Activated effector memory CD4-positive, alpha-beta T cell treated with Interleukin-2 at 50 U/mL for 16 hours (primary cell): ENCODE results near the gene HILPDA.
"Not testable (repeated sequence)": the region's sequence is repeated elsewhere in the genome, so short reads cannot be mapped to it uniquely, and the experiment has no call there.

Experiments
- DNase-seq: peaks from one replicate; pipeline ENCODE4 v3.0.0-alpha.2; 2020

HILPDA gene

DNA sequence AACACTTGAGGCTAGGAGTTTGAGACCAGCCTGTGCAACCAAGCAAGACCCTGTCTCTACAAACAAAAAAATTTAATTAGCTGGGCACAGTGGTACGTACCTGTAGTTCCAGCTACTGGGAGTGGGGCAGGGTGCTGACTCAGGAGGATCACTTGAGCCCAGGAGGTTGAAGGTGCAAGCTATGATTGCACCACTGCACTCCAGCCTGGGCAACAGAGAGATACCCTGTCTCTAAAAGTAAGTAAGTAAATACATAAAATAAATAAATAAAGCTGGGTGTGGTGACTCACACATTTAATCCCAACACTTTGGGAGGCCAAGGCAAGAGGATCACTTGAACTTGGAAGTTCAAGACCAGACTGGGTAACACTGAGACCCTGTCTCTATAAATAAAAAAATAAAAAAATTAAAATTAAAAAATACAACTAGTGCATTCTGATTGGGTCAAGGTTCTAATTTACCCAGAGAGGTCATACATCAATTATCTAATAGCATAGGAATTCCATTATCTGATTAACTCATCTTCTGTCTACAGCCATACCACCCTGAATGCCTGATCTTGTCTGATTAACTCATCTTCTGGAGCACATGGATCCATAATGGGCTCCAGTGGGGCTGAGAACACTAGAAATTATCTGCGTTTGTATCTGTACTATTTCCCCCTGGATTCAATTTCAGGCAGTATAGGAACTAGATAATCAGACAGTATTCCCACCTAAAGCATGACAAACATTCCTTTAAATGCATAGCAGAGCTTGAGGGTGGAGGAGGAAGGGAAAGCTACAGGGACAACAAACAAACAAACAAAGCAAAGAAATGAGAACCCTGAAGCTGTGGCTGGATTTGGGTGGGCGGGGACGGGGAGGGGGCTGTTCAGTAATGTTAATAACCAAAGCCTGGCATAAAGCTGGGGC is 21.0 kb upstream of the HILPDA start:
- no peak for DNase-seq

DNA sequence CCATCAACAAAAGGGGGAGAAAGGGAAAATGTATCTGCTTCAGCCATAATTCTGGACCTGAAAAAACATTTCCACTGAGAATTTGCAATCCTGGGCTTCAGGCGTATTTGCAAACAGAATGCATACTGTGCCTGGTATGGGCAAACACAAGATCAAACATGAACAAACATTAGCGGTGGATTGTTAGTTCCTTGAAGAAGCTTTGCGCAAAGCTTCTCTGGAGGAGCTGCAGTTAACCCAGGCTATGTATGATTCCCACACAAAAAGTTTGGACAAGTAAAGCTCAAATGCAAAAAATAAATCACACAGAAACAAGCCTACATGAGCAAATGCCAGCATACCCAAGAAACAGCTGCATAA is 20.4 kb upstream of the HILPDA start:
- no peak for DNase-seq

DNA sequence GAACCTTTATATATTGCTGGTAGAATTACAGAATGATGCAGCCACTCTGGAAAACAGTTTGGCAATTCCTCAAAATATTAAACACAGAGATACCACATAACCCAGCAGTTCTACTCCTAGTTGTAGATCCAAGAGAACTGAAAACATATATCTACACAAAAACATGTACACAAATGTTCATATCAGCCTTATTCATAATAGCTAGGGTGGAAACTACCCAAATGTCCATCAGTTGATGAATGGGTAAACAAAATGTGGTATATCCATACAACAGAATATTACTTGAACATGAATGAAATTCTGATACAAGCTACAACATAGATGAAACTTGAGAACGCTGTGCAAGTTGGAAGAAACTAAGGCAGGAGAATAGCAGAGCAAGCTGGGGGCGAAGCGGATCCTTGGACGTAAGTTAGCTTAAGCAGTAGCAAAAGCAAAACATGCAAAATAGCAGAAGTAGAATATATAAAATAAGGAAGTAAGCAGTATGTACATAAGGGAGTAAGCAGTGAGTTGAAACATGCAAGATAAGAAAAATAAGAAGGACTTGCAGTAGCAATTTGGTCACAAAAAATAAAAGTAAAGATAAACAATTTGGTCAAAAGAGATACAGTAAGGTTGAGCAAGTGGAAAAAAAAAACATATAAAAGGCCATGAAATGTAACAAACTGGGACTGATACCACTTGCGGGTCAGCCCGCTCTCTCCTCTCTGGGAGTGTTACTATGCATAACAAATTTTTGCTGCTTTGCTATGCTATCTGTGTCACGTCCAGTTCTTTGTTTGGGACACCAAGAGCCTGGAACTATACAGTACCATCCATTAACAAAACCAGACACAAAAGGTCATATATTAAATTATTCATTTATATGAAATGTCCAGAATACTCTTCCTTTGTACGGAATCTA is 18.0 kb upstream of the HILPDA start:
- DNase-seq: no peak

DNA sequence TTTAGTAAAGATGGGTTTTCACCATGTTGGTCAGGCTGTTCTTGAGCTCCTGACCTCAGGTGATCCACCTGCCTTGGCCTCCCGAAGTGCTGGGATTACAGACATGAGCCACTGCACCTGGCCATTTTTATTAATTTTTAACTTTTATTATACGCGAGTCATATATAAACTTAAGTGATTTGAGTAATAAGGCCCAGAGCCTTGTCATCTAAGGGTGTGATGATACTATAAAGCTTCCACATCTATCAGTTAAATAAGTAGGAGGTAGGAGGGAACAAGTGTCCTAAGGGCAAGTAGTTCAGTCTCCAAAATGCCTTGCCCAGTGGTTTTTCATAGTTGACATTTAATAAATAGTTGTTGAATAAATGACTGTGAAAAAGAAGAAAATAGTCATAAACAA is 13.3 kb upstream of the HILPDA start:
- no peak for DNase-seq

DNA sequence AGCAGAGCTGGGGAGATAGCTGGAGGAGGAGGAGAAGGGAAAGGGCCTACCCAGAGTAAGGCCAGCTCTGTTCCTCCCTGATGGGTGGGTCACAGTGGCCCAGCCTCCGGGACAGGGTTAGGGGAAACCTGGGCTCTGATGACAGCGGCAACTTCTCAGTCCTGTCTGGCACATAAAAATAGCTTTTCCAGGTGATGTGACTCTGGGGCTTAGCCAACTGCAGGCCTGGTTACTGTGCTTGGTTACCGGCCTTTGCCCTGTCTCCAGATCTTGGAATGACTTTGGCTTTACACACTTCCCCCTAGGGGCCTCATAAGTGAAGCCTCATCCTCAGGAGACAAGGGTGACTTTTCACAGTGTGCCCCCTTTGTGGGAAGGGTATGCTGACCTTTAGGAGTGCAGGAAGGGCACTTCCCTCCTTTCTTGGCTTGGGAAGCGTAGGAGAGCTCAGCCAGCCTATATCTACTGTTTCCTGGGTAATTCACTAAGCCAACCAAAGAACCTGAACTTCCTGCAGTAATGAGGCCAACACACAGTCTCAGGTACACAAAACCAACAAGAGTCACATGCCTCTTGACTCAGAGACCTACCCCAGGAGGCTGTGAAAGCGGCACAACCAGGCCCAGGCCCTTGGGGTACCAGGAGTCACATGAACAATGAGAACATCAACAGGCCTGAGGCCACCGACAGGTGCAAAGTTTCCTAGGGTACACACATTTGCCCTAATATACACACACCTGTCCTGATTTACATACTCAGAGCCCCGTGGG is 11.7 kb upstream of the HILPDA start:
- no peak for DNase-seq

DNA sequence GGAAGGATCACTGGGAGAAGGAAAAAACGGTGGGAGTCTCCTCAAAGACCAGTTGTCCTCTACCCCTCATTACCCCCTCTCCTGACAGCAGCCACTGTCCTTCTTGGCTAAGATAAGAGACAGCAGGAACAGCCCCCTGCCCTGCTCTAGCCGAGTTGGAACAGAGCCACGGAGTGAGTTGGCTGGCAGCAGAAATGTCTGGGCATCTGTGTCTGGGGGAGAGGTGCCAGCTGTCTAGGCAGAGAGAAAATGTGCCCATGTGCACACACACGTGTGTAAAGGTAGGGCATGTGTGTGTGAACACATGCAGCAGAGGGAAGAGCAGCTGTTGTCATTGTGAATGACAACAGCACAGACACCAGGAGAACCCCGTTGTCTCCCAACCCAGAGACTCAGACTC is 9.4 kb upstream of the HILPDA start:
- no peak for DNase-seq

DNA sequence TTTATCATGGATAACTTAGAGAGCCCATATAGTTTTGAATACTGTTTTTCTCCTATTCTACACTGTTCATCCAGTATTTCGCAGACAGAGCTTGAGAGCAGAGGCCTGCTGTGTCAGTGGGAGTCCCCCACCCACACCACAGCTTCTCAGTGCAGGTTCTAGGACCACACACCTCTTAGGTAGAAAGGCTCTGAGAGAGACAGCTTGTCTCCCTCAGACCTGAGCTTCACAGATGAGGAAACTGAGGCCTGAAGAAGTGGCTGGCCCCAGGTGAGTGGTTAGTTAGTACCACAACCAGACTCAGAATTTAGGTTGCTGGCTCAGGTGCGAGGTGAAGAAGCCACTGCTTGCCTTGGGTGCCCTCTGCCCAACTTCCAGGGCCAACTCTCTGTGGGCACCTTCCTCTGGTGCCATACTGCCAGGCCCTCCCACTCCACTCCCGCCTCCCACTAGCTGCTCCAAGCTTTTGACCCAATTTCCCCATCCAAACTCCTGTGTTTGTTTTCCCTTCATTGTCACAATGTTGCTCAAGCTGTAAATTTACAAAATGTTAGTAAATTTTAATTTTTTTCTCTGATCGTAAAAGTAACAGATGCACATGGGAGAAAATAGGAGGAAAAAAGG is 7.6 kb upstream of the HILPDA start:
- DNase-seq: no peak

DNA sequence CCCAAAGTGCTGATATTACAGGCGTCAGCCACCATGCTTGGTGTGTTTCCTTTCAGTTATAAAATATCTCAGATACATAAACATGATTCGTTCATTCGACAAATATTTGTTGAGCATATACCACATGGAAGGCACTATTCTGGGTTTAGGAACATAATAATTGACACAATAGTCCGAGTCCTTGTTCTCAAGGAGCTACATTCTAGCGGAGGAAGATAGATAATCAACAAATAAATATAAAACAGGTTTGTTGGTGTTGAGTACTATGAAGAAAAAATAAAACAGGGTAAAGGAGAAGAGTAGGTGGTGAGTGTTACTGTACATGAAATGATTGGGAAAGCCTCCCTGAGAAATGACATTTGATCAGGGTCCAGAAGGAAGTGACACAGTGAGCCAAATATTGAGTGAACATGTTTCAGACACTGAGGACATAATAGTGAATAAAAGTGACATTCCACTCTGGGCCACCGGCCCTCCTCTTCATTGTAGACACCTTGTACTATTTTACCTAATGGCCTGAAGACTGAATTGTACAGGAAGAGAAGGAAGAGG is 6.9 kb upstream of the HILPDA start:
- DNase-seq: no peak

DNA sequence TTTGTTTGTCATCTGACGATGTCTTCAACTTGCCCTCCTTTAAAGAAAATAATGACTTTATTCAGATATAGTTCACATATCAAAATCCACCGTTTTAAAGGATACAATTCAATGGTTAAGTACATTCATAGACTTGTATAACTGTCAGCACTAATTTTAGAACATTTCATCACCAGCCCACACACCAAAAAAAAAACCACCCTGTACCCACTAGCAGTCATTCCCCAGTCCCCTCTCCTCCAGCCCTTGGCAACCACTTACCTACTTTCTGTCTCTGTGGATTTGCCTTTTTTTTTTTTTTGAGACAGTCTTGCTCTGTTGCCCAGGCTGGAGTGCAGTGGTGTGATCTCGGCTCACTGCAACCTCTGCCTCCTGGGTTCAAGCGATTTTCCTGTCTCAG is 5.3 kb upstream of the HILPDA start:
- DNase-seq: no peak

DNA sequence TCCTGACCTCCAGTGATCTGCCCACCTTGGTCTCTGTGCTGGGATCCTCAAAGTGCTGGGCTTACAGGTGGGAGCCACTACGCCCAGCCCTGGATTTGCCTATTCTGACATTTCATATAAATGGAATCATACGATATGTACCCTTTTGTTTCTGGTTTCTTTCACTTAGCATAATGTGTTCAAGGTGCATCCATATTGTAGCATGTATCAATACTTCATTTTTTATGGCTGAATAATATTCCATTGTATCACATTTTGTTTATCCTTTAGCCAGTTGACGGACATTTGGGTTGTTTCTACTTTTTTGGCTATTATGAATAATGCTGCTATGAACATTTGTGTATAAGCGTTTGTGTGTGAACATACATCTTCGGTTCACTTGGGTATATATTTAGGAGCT is 4.8 kb upstream of the HILPDA start:
- DNase-seq: no peak

DNA sequence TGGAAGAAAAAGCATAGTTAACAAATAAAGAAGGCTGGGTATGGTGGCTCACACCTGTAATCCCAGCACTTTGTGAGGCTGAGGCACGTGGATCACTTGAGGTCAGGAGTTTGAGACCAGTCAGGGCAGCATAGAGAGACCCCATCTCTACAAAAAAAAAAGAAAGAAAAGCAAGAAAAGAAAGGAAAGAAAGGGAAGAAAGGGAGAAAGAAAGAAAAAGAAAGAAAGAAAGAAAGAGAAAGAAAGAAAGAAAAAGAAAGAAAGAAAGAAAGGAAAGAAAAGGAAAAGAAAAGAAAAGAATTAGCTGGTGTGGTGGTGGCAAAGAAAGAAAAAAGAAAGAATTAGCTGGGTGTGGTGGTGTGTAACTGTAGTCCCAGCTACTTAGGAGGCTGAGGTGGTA is 3.1 kb upstream of the HILPDA start:
- no peak for DNase-seq

DNA sequence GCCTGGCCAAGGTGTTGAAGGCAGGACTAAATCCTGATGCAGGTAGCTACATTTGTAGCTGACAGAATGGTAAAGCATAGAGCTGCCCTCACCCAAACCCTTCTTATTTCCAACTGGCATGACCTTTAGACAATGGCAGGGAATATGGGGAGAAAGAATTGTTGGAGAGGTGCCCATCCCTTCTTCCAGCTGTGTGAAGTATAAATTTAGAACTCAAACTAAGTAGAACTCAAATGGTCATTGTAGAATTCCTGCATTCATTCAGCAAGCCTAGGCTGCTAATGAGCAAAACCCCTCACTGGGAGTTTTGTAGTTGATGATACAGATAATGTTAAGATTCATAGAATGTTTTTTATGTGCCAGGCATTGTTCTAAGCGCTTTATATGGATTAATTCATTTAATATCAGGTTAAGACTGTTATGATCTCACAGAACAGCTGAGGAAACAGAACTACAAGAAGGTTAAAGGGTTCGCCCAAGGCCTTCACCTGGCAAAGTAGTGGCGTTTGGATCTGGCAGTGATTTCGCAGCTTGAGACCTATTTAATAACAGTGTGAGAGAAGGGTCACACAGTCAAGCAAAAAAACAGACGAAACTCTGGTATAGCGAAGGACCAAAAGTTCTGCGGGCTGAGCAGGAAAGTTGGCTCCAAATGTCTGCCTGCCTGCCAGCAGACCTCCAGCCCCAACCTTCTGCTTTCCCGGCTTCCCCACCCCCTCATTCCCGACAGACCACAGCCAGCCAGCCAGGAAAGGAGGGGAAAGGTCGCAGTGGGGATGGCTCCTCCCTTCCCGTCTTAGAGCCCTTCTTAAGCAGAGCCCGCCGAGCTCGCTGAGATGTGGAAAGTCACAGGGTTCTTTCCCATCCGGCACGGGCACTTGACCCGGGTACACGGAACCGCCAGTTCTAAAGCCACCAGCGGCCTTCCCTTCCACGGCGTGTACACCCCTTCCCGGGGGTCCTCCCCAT is 1.6 kb upstream of the HILPDA start:
- no peak for DNase-seq

DNA sequence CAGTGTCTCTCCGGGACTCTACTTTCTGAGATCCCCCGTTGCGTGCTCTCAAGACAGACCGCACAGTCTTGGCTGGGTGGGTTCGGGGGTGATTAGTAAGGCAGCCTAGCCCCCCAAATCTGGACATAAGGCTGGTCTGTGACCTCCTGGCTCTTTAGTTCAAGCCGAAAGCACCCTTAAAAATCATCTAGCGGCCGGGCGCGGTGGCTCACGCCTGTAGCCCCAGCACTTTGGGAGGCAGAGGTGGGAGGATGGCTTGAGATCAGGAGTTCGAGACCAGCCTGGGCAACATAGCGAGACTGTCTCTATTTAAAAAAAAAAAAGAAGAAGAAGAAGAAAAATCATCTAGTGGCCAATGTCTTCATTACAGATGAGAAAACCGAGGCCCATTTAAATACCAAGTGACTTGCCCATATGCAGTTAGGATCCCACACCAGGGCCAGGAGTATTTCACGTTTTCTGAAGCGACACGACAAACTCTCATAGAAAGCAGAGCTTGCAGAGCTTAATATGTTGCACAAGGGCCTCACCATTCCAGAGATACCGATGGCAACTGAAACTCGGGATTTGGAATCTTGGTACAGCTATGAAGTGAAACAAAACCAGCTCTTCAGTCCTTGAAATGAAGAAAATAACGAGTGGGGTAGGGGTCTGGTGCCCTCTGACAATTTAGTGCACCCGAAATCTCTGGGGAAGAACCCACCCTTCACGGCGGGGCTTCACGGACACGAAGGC is 703 bp upstream of the HILPDA start:
- DNase-seq: no peak

DNA sequence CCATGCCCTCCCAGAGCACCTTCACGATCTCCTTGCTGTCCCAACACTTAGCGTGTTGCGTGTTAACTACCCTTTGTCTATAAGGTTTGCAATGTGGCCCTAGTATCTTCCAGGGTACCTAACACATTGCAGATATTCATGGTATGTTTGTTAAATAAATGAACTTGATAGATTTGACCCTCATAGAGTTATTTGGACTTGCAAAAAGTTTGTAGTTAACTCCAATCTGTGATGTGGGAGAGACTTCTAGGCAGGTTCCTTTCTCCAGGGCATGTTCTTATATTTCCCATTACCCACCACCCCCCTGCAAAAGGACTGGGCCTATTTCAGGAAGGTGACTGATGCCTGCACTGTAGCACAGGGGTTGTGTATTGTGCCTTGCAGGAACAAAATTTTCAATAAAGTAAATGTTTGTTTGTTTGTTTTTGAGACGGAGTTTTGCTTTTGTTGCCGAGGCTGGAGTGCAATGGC is 612 bp downstream of the HILPDA start:
- DNase-seq: no peak

DNA sequence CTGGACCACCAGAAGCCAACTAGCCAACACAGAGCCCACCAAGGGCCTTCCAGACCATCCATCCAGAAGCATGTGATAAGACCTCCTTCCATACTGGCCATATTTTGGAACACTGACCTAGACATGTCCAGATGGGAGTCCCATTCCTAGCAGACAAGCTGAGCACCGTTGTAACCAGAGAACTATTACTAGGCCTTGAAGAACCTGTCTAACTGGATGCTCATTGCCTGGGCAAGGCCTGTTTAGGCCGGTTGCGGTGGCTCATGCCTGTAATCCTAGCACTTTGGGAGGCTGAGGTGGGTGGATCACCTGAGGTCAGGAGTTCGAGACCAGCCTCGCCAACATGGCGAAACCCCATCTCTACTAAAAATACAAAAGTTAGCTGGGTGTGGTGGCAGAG is 1.7 kb downstream of the HILPDA start:
- not testable (repeated sequence) for DNase-seq

DNA sequence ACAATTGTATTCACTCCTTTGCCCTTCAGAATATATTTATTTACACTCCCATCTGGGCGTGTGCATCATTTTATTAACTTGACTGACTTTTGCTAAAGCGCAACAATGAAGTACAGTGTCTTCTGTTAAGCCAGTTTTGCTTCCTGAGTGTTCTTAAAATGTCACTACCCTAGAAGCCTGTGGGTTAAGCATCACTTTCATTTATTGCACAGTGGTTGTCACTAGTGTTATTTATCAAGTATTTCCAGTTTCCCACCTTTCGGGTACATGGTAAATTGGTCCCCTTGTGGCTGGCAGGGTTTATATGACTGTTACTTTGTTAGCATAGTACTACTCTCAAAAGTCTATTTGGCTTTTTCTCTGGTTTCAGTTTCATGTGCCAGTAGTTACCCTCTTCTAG is 3.3 kb downstream of the HILPDA start:
- no peak for DNase-seq

DNA sequence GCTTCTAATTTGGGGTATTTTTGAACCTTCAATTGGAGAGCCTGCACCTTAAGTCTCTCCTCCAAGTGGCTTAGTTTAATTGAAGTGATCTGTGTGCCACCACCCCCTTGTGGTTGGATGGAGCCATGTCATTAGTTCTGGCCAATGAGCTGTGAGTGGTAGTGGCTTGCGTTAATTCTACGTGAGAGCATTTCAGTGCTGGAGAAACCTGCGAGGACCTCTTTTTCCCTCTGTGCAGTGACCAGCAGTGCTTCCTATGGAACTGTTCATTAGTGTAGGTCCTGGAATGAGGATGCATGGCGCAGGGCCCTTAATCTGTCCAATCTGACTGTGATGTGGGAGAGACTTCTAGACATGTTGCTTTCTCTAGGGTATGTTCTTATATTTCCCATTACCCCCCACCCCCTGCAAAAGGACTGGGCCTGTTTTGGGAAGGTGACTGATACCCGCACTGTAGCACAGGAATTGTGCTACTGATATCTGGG is 3.8 kb downstream of the HILPDA start:
- peak; percentile 61 for DNase-seq

DNA sequence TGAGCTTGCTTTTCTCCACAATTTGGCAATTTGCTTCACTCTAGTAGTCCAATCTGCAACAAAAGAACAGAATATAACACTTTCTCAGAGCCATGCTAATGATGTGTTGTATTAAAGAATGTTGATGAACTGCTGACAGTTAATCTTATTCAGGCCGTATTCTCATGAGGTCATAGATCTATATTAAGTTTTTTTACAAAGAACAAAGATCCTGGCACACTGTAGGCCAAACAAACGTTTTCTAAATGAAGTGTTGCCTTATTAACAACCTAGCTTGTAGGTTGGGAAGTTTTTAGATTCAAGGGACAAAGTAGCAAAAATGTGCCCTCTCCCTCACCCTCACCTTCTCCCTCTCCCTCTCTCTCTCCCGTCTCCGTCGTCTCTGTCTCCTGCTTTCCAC is 6.8 kb downstream of the HILPDA start:
- DNase-seq: no peak

DNA sequence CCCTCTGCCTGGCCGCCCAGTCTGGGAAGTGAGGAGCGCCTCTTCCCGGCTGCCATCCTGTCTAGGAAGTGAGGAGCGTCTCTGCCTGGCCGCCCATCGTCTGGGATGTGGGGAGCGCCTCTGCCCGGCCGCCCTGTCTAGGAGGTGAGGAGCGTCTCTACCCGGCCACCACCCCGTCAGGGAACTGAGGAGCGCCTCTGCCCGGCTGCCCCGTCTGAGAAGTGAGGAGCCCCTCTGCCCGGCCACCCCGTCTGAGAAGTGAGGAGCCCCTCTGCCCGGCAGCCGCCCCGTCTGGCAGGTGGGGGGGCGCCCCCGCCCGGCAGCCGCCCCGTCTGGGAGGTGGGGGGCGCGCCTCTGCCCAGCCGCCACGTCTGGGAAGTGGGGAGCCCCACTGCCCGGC is 7.7 kb downstream of the HILPDA start:
- DNase-seq: not testable (repeated sequence)

DNA sequence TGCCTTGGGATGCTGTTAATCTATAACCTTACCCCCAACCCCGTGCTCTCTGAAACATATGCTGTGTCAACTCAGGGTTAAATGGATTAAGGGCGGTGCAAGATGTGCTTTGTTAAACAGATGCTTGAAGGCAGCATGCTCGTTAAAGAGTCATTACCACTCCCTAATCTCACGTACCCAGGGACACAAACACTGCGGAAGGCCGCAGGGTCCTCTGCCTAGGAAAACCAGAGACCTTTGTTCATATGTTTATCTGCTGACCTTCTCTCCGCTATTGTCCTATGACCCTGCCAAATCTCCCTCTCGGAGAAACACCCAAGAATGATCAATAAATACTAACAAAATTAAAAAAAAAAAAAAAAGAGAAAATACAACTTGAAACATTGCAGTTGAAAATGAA is 8.3 kb downstream of the HILPDA start:
- DNase-seq: not testable (repeated sequence)
